PC-3 (cell line): Measurements from ENCODE around the gene PEX14.

Source experiments
- CTCF ChIP-seq: fragments of 300-600 bp; sonication (generic); conservative IDR thresholded peaks from 2 replicates; pipeline ENCODE4 v1.5.1; 2017; ENCODE audit warnings: antibody characterized with exemption, low read depth, mild to moderate bottlenecking, low read length
- EZH2 ChIP-seq: fragments of 300-600 bp; sonication (generic); IDR thresholded peaks from one replicate; pipeline ENCODE4 v1.6.1; 2017; ENCODE audit warnings: antibody characterized with exemption, mild to moderate bottlenecking, low read length; ENCODE audit not compliant: unreplicated experiment

GRCh38 chr1:10546896-10547295 is 72.1 kb downstream of the PEX14 start:
- TF ChIP-seq EZH2: no peak
- TF ChIP-seq CTCF: no peak
